Panc1 (cell line): Measurements from ENCODE around the gene UTF1. TPM values are rescaled to one million over a fixed set of nuclear protein-coding genes. Genes with fewer than 3 reads are reported as not detected.

Experiments used
- ATAC-seq: fragments of 200-7000 bp; cut with Tn5 transposase; 2 replicates; pipeline ENCODE4 v1.9.1; 2020; ENCODE audit warnings: mild to moderate bottlenecking, moderate library complexity
- BruUV-seq: library from RNA; stranded (reverse); fragments of 400-500 nt; replicated peaks from 2 replicates; lab custom pipeline; 2021; lab: Mats Ljungman, UMichigan
- CTCF ChIA-PET: fragments of 300-600 bp; sonication (Branson Sonifier 250); formaldehyde crosslinking; loops from one replicate; lab custom pipeline; 2022; ENCODE audit warnings: antibody characterized with exemption; lab: Charles Lee
- POLR2A ChIA-PET: fragments of 300-600 bp; sonication (Branson Sonifier 250); formaldehyde crosslinking; loops from one replicate; lab custom pipeline; 2022; ENCODE audit warnings: antibody characterized with exemption; lab: Charles Lee
- DNase-seq: peaks from one replicate; pipeline ENCODE4 v3.0.0-alpha.2; 2010; ENCODE audit warnings: low read depth, low spot score
- H3K27ac ChIP-seq: 2 replicates; pipeline ENCODE4 v1.5.1; 2011; ENCODE audit warnings: mild to moderate bottlenecking, low read length, inconsistent platforms
- H3K27me3 ChIP-seq: fragments of 200-500 bp; sonication (Bioruptor generic); 2 replicates; pipeline ENCODE4 v1.6.0; 2014; ENCODE audit warnings: low read length, inconsistent platforms; ENCODE audit not compliant: control insufficient read depth, insufficient read depth
- H3K36me3 ChIP-seq: fragments of 200-500 bp; sonication (Bioruptor generic); 2 replicates; pipeline ENCODE4 v1.5.1; 2014; ENCODE audit warnings: inconsistent platforms, mild to moderate bottlenecking, low read length, moderate library complexity; ENCODE audit not compliant: control insufficient read depth, insufficient read depth
- H3K4me1 ChIP-seq: 2 replicates; pipeline ENCODE4 v1.5.1; 2011; ENCODE audit warnings: inconsistent platforms, mild to moderate bottlenecking, low read length, moderate library complexity; ENCODE audit not compliant: control insufficient read depth, insufficient read depth
- H3K4me3 ChIP-seq, 2 experiments: 2 replicates each; pipeline ENCODE4 v1.5.1; 2011 to 2012; ENCODE audit warnings: low read depth in 2 of 2, low read length in 2 of 2, mild to moderate bottlenecking in 2 of 2, inconsistent platforms in 1 of 2, moderate library complexity in 1 of 2
- H3K9me3 ChIP-seq: fragments of 200-500 bp; sonication (Bioruptor generic); 2 replicates; pipeline ENCODE4 v1.5.1; 2014; ENCODE audit warnings: low read depth, mild to moderate bottlenecking, inconsistent platforms, low read length, moderate library complexity; ENCODE audit not compliant: control insufficient read depth, insufficient read depth
- CTCF ChIP-seq: fragments of 450-650 bp; IDR thresholded peaks from 2 replicates; pipeline ENCODE4 v1.5.1; 2017; ENCODE audit warnings: mild to moderate bottlenecking
- POLR2AphosphoS5 ChIP-seq: IDR thresholded peaks from 2 replicates; pipeline ENCODE4 v1.6.1; 2012; ENCODE audit warnings: mild to moderate bottlenecking, low read depth, low read length, moderate library complexity
- REST ChIP-seq, 2 experiments: IDR thresholded peaks; 2 replicates each; pipeline ENCODE4 v1.6.1; 2011 to 2012; ENCODE audit warnings: low read depth in 2 of 2, control low read depth in 1 of 2, low read length in 1 of 2, mild to moderate bottlenecking in 1 of 2, moderate library complexity in 1 of 2; ENCODE audit not compliant: insufficient read depth in 1 of 2
- SIN3A ChIP-seq: IDR thresholded peaks from 2 replicates; pipeline ENCODE4 v1.6.1; 2012; ENCODE audit warnings: low read depth, mild to moderate bottlenecking, low read length, moderate library complexity, borderline replicate concordance; ENCODE audit not compliant: insufficient read depth
- TCF7L2 ChIP-seq: IDR thresholded peaks from 2 replicates; pipeline ENCODE4 v1.6.1; 2011; ENCODE audit warnings: mild to moderate bottlenecking, low read depth, low read length, inconsistent platforms
- in situ Hi-C: cut with HindIII; loops from 2 replicates; pipeline ENCODE4 v1.10.0; 2016; ENCODE audit warnings: low sequenced_read_pairs, low pct_unique_long_range_greater_than_20kb
- intact Hi-C: fragments of 100-400 bp; cut with micrococcal nuclease; formaldehyde crosslinking; loops from one replicate; pipeline ENCODE4 v1.10.0; 2022; ENCODE audit not compliant: unreplicated experiment
- total RNA-seq: library from RNA; stranded (reverse); gene quantifications from one replicate; pipeline ENCODE4 v1.2.1, GENCODE V29; 2021; ENCODE audit not compliant: unreplicated experiment

UTF1 gene
- total RNA-seq, 1 experiment from 2014 or later = not detected

GRCh38 chr10:133267829-133268228 is 37.8 kb downstream of the UTF1 start:
- ATAC-seq = no peak
- DNase-seq = no peak
- no TSS peak for BruUV-seq
- no peaks in the 10 kb centered on the region for H3K9me3 ChIP-seq
- intact Hi-C loops = no loop called here
- no peaks in the 10 kb centered on the region for H3K36me3 ChIP-seq
- H3K4me3 ChIP-seq = no peak overlapping the region
- H3K27me3 ChIP-seq = no peaks in the 10 kb centered on the region
- ChIA-PET POLR2A (no interaction called here), CTCF (interaction anchor here (0.6 to 0.7 kb wide), 2 partner anchors 53 to 107 kb away, joined by 3 to 5 read pairs; no protein-coding TSS in a partner anchor)
- no peaks in the 10 kb centered on the region for H3K4me1 ChIP-seq
- in situ Hi-C loops = no loop called here
- TF ChIP-seq SIN3A (no peak), CTCF (no peak; the same call in 1 of the 2 replicates), REST (IDR thresholded peaks at IDR 0.05; ENCODE audit: insufficient read depth in 1 of 2, low read depth in 2 of 2, low read length in 1 of 2) (no peak), TCF7L2 (no peak), POLR2AphosphoS5 (no peak)
- no peak overlapping the region for H3K27ac ChIP-seq

- BruUV-seq = no TSS peak
- DNase-seq (no peak), ATAC-seq (no peak)
- no peaks in the 10 kb centered on the region for H3K4me1 ChIP-seq
- POLR2A ChIA-PET = no interaction called here
- intact Hi-C loops = no loop called here
- no peak for TF ChIP-seq TCF7L2
- TF ChIP-seq CTCF = no peak
- TF ChIP-seq POLR2AphosphoS5 = no peak
- H3K9me3 ChIP-seq = no peaks in the 10 kb centered on the region
- no peaks in the 10 kb centered on the region for H3K36me3 ChIP-seq
- no peak overlapping the region for H3K4me3 ChIP-seq
- H3K27ac ChIP-seq = no peak overlapping the region
- CTCF ChIA-PET = no interaction called here
- in situ Hi-C loops = no loop called here
- no peaks in the 10 kb centered on the region for H3K27me3 ChIP-seq
These were observed 38.5 kb downstream of the UTF1 start for GRCh38 chr10:133268532-133268931.

GRCh38 chr10:133269367-133269766 is 39.4 kb downstream of the UTF1 start:
- ATAC-seq = no peak
- intact Hi-C loops (no loop called here), in situ Hi-C loops (no loop called here)
- Histone ChIP-seq H3K4me1 (no peaks in the 10 kb centered on the region), H3K9me3 (no peaks in the 10 kb centered on the region), H3K27ac (no peak overlapping the region), H3K27me3 (no peaks in the 10 kb centered on the region), H3K36me3 (no peaks in the 10 kb centered on the region), H3K4me3 (no peak overlapping the region)
- no peak for DNase-seq
- ChIA-PET CTCF (no interaction called here), POLR2A (no interaction called here)
- no TSS peak for BruUV-seq
- TF ChIP-seq TCF7L2 (no peak), REST (IDR thresholded peaks at IDR 0.05; ENCODE audit: insufficient read depth in 1 of 2, low read depth in 2 of 2, low read length in 1 of 2) (no peak), CTCF (no peak), POLR2AphosphoS5 (no peak), SIN3A (no peak)
